Measurements from ENCODE around the gene GALNT16.

DNA sequence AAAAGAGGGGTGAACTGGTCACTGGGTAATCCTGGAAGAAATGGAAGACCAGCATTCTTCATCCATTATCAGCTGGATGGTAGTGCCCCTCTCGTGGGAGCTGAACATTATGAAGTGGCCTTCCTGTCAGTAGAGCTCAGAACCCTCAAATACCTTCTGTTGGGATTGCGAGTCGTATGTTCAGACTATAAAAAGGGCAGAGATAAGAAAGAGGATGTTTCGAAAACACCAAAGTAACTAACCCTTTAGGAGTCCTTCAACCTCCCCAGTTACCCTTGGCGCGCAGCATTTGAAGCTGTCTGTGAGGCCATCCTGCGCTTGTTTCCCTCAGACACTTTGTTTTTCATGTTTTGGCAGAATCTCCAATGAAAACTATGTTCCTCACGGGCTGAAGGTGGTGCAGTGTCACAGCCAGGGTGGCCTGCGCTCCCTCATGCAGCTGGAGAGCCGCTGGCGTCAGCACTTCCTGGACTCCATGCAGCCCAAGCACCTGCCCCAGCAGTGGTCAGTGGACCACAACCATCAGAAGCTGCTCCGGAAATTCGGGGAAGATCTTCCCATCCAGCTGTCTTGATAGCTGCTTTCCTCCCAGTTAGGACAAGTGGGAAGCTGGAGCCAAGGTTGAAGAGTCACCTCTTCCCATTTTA lies 19.3 kb upstream of the GALNT16 start:
- TF ChIP-seq ISL1 (CRISPR knock-in tag; IDR thresholded peaks at IDR 0.05) (no peak), CSDC2 (CRISPR knock-in tag; IDR thresholded peaks at IDR 0.05) (no peak), ESRRG (CRISPR knock-in tag; IDR thresholded peaks at IDR 0.05) (no peak), OSR1 (CRISPR knock-in tag; IDR thresholded peaks at IDR 0.05) (no peak), GLIS3 (CRISPR knock-in tag; IDR thresholded peaks at IDR 0.05) (no peak)
- TF ChIP-seq, protein P1, sequence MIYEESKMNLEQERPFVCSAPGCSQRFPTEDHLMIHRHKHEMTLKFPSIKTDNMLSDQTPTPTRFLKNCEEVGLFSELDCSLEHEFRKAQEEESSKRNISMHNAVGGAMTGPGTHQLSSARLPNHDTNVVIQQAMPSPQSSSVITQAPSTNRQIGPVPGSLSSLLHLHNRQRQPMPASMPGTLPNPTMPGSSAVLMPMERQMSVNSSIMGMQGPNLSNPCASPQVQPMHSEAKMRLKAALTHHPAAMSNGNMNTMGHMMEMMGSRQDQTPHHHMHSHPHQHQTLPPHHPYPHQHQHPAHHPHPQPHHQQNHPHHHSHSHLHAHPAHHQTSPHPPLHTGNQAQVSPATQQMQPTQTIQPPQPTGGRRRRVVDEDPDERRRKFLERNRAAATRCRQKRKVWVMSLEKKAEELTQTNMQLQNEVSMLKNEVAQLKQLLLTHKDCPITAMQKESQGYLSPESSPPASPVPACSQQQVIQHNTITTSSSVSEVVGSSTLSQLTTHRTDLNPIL (CRISPR knock-in tag; IDR thresholded peaks at IDR 0.05; ENCODE audit: low read depth): no peak
- TF ChIP-seq, protein P2, sequence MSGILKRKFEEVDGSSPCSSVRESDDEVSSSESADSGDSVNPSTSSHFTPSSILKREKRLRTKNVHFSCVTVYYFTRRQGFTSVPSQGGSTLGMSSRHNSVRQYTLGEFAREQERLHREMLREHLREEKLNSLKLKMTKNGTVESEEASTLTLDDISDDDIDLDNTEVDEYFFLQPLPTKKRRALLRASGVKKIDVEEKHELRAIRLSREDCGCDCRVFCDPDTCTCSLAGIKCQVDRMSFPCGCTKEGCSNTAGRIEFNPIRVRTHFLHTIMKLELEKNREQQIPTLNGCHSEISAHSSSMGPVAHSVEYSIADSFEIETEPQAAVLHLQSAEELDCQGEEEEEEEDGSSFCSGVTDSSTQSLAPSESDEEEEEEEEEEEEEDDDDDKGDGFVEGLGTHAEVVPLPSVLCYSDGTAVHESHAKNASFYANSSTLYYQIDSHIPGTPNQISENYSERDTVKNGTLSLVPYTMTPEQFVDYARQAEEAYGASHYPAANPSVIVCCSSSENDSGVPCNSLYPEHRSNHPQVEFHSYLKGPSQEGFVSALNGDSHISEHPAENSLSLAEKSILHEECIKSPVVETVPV (CRISPR knock-in tag; IDR thresholded peaks at IDR 0.05): no peak

All from SK-N-SH treated with all-trans-retinoic acid at 6 μM for 48 hours (cell line).